ENCODE data around the gene HMOX2.

DNA sequence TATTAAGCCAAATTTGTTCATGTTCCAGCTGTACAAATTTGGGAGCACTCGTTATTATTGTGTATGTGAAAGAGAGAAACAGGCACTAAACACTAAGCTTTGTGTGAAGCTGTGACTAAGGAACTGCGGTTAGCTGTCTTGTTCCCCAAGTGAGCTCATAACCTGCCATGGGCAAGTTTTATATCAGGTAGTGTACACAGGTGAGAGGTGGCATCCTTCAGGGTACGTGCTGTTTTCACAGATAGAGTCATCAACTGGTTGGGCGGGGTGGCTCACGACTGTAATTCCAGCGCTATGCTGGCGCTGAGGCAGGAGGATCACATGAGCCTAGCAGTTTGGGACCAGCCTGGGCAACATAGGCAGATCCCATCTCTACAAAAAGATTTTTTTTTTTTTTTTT lies 47.7 kb upstream of the HMOX2 start:
- TF ChIP-seq, protein P1, sequence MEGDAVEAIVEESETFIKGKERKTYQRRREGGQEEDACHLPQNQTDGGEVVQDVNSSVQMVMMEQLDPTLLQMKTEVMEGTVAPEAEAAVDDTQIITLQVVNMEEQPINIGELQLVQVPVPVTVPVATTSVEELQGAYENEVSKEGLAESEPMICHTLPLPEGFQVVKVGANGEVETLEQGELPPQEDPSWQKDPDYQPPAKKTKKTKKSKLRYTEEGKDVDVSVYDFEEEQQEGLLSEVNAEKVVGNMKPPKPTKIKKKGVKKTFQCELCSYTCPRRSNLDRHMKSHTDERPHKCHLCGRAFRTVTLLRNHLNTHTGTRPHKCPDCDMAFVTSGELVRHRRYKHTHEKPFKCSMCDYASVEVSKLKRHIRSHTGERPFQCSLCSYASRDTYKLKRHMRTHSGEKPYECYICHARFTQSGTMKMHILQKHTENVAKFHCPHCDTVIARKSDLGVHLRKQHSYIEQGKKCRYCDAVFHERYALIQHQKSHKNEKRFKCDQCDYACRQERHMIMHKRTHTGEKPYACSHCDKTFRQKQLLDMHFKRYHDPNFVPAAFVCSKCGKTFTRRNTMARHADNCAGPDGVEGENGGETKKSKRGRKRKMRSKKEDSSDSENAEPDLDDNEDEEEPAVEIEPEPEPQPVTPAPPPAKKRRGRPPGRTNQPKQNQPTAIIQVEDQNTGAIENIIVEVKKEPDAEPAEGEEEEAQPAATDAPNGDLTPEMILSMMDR (IDR thresholded peaks at IDR 0.05) = no peak
- no peak for TF ChIP-seq POLR2A (IDR thresholded peaks at IDR 0.05)
